GM19193 (cell line): ENCODE data around the gene VPS11.

ENCODE experiments used
- POLR2A ChIP-seq: IDR thresholded peaks from 4 replicates; pipeline ENCODE4 v1.6.1; 2011; ENCODE audit not compliant: insufficient read depth, insufficient read length; ENCODE audit errors: extremely low read depth

VPS11 gene

DNA sequence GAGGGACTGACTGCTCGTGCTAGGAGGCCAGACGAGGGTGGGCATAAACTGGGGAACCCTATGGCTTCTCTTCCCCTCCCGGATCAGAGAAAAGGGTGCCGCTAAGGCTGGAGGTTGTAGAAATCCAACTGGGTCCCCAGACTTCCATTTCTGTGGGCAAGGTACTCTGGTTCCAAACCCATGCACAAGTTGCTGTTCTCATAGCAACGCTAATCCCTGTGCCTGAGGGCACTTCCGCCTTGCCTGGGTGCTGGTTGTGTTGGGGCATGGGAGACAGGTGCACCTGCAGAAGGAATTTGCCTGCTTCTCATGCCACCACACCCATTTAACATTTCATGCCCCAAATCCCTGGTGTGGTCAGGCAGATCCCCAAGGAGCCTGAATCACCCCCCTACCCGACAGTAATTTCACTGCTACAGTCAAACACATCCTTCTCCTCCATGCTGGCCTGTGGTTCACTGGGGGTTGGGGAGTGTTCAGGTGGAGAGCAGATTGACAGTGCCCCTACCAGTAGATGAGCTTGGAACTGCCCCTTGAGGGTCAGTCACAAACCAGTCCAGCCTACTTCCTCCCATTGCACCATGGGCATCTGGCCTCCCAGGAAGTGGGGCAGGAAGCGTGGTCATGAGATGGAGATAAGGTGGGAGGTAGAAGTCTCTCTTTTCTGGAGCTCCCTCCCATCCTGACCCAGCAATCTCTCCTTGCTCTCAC is 40.7 kb downstream of the VPS11 start:
- no peak for TF ChIP-seq POLR2A

DNA sequence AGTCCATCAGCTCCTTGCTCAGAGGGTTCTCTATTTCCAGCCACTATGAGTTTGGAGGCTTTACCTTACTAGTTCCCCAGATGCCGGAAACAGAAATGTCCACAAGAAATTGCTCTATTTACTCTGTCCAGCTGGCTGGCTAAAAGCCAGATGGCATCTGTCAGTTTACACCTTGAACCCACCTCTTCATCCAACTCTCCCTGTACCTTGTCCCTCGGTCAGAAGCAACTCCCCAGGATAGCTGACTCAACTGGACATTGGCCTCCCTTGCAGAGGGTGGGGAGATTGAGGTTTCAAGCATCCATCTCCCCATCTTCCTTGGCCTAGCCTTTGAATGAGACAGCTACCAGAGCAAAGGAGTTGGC is 41.2 kb downstream of the VPS11 start:
- no peak for TF ChIP-seq POLR2A

DNA sequence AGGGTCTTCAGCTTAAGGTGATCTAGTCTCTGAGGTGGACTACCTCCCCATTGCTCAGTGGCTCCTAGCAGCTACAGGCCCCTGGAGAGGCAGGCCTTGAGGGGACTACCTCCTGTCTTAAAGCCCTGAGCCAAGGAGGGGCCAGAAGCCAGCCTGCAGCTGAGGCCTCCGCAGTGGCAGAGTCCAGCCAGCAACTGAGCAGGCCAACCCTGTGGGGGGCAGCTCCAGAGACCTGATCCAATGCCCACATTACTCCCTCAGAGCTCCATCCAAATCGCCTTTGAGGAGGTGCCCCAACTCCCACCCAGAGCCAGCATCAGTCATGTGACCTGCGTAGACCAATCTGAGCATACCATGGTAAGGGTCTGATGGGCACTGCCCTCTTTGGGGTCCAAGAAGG is 42.2 kb downstream of the VPS11 start:
- TF ChIP-seq POLR2A = no peak

DNA sequence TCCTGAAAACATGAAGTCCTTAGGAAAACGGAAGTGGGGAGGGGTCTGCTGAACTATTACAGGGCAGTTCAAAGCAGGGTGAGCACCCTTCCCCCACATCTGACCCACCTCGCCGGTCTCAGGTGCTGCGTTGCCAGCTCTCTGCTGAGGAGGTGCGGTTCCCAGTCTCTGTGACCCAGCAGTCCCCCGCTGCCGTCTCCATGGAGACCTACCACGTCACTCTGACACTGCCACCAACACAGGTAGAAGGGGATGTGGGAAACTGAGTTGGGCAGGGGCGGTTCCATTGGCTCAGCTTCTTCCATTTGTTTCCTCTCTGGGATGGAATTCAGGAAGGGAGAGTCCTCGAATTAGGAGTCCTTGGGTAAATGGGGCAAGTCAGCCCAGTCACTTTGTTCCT is 42.8 kb downstream of the VPS11 start:
- TF ChIP-seq POLR2A = no peak

DNA sequence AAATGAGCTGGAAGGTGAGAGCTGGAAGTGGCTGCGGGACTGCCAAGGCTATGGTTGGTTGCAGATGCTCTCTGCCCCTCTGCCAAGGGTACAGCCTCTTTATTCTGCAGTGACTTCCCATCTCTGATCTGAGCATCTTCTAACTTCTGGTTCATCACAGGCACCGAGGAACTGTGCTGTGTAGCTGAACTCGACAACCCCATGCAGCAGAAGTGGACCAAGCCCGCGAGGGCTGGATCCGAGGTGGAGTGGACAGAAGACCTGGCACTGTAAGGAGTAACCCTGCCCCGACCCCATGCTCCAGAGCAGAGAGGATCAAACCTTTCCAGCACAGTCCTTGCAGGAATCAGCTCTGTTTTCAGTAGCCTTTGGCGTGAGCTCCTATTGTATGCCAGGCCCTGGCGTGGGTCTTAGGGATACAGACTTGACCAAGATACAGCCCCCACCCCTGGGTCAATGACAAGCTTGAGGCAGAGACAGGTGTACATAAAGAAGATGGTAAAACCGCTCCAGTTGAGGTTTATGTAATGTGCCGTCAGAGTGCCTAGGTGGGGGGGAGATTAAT is 43.8 kb downstream of the VPS11 start:
- no peak for TF ChIP-seq POLR2A

DNA sequence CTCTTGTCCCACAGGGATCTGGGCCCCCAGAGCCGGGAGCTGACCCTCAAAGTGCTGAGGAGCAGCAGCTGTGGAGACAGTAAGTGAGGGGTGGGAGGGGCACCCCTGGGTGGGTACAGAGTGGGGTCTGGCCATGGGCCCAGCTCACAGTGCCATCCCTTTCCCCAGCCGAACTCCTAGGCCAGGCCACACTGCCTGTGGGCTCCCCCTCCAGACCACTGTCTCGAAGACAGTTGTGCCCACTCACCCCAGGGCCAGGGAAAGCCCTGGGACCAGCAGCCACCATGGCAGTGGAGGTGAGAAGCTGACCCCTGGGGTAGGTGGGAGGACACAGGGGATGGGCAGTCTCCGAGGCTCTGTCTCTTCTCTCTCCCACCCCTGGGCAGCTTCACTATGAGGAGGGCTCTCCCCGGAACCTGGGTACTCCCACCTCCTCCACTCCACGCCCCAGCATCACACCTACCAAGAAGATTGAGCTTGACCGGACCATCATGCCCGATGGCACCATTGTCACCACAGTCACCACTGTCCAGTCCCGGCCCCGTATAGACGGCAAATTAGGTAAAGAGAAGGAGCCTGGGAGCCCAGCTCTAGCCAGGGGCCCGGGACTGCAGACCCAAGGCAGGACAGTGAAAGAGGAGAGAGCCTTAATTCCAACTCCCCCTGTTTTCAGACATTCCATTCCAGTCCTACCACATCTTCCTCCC is 44.8 kb downstream of the VPS11 start:
- TF ChIP-seq POLR2A = no peak

DNA sequence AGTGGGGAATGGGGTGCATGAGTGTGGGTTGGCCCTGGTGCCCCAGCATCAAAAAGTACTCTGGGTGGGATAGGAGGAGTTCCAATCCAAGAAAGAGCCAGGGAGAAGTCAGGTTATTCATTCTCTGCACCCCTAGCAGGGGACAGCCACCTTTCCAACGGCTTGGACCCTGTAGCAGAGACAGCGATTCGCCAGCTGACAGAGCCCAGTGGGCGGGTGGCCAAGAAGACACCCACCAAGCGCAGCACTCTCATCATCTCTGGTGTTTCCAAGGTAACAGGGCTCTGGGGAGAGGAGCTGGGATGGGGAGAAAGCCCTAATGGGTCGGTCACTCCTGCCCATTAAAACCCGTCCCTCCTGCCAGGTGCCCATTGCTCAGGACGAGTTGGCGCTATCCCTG is 46.1 kb downstream of the VPS11 start:
- TF ChIP-seq POLR2A = no peak

DNA sequence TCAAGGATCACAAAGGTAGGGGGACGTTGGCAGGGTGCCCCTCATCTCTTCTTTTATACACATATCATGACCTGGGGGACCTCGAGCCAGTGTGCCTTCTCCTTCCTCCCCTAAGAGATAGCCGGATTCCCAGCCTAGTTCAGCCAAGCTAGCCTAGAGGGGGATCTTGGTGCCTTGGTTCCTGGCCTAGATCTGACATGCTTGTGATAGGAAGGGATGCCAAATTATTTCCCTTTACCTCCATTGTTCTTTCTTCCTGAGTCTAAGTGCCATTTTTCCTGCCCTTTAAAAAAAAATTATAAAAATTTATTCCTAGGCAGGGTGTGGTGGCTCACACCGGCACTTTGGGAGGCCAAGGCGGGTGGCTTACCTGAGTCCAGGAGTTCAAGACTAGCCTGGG is 46.7 kb downstream of the VPS11 start:
- no peak for TF ChIP-seq POLR2A

DNA sequence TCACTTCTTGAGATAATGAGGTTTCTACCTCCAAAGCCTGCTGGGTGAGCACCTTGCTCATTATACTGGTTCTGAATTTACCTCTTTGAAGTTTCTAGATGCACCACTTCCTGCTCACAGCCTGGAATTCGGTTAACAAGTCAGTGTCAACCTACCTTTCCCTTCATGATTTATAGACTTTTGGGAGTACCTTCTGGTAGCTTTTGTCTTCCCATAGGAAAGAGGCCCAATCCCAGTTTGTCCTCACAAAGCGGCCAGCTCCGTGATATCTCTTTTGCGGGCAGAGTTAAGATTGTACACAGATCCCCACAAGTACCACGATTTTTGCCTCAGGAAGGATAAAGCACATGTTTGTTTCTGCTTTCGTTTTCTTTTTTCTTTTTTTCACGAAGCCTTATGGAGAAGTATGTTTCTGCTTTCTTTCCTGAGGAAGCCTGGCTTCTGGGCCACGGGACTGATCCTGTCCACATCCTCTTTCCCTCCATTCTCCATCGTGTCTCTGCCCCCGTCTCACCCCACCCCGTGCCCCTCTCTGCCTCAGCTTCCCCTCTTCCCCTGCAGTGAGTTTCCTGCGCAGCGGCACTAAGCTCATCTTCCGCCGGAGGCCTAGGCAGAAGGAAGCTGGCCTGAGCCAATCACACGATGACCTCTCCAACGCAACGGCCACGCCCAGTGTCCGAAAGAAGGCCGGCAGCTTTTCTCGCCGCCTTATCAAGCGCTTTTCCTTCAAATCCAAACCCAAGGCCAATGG is 48.0 kb downstream of the VPS11 start:
- no peak for TF ChIP-seq POLR2A

DNA sequence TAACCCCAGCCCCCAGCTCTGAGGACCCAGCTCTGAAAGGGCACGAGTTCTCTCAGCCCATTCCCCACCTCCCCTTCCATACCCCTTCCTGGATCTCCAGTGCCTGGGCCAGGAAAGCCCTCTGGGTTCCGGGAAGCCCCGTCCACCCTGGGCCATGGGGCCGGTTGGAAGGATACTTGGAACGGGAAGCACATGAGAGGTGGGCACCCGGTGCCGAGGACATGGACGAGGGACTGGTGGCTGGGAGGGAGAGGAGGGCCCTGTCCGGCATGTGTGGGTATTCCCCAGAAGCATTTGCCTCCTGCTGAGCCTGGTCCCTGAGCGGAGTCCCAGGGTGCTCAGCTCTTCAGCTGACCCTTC is 48.6 kb downstream of the VPS11 start:
- no peak for TF ChIP-seq POLR2A

DNA sequence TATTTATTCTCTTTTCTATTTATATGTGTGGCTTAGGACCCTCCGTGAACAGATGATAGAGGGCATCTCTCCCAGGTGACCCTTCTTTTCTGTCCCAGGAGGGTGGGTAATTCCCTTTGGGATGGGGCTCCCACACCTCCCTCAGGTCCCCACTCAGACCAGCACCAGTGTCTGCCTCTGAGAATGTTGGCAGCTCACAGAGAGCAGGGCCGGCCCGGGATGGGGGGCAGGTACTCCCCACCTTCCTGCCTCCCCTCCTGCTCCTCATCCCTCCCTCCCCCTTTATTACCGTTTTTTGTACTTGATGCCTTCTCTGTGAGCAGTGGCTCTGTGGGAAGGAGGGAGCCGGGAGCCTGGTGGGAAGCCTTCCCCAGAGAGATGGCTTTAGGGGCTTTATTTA is 49.0 kb downstream of the VPS11 start:
- TF ChIP-seq POLR2A = no peak

DNA sequence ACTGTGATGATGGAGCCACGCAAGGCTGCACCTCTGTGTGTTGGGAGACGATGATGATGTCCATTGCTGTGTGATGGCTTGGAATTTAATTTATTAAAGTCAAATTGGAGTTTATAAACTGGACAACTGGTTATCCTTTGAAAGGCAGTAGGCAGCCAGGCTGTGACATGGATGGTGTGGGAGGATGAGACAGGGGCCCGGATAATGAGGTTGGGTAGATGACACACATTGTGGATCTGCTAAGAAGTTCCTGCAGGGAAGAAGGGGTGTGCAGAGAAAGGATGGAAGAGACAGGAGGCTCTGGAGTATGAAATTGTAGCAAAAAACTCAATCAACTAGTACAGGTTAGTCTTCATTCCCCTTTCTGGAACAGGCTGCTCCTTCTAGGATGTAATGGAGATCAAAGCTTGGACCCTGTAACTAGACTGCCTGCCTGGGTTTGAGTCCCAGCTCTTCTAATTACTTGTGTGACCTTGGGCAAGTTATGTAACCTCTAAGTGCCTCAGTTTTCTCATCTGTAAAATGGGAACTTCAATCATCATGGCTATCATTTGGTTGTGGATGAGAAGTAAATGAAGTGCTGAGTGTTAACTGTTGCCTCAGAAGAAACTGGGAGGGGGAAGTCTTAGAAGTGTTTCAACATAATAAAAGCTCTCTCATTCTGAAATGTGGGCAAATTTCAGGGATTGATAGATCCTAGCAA is 49.5 kb downstream of the VPS11 start:
- TF ChIP-seq POLR2A = no peak

DNA sequence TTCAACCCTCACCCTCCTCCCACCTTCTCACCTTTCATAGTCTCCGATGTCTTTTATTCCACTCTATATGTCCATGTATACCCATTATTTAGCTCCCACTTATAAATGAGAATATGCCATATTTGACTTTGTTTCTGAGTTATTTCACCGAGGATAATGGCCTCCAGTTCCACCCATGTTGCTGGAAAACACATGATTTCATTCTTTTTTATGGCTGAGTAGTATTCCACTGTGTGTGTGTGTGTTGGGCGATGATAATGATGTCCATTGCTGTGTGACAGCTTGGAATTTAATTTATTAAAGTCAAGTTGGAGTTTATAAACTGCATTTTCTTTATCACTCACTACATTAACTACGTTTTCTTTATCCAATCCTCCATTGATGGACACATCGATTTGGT is 50.6 kb downstream of the VPS11 start:
- TF ChIP-seq POLR2A = no peak

DNA sequence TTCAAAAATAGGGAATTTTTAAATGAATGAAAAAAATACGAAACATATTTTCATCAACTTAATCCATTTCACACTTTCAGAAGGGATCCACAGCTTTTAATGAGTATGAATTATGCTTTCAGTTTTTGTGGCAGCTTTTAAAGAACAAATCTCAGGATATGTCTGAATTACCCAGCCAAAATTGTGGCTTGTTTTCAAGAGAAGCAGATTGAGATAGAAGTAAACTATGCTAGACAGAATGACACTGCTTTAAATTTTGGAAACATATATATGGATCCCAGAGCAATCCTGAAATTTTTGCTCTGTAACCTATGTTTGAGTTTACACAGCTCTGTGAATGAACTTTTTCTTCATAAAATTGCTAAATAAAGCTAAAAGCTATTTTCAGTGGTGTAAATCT is 51.3 kb downstream of the VPS11 start:
- TF ChIP-seq POLR2A = no peak

DNA sequence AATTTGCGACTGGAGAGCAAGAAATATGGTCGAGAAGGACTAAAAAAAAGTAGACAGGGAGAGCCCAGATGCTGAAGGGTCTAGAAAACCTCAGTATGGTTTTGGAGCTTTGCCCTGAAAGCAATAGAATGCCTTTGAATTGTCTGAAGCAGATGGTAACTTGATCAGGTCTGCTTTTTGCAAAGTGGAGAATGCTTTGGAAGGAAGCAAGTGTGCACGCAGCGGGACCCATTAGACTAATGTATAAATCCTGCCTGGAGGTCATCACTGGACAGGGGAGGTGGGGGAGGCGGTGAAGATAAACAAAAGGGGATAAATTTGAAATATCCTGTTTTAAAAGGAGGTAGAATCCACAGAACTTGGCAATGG is 53.0 kb downstream of the VPS11 start:
- TF ChIP-seq POLR2A = no peak
